Central memory CD4-positive, alpha-beta T cell (primary cell): Measurements from ENCODE around the gene PLCB3.

Experiments used
- DNase-seq: peaks from one replicate; pipeline ENCODE4 v3.0.0; 2022

Gene PLCB3

DNA sequence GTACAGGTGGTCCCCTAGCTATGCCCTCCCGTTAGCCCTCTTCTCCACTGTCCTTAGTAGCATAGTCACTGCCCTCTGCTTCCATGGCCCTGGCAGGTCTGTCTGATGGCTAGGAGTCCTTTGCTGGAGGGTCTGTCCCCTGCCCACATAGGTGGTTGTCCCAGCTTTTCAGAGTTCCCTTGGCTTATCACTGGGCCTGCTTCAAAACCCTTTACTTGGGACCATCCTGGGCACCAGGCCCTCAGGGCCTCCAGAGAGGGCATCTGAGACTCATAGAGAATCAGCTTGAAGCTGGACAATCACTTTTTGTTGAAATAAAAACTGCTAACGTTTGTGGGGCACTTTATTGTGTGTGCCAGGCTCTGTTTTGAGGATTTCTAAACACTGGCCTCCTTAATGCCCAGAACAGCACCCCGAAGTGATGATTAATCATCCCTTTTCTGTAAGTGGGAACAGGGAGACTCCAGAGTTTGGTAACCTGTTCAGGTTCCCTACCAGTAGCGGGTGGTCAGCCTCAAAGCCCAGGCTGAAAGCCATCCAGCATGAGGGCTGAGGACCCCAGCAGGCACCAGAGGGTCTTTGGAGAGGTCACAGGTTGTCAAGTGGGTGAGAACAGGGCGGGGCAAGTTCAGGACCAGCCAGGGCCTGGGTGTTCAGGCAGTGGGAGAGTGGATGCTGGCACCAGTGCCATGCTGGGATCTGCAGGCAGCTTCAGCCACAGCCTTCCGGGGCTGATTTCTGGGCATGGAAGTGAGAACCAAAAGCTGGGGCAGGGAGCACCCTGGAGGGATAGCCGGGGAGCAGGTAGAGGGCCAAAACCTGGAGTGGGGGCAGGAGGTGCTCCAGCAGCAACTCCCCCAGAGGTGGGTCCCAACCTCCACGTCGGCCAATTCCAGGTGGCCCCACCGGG is 39.3 kb downstream of the PLCB3 start:
- DNase-seq, result no peak

DNA sequence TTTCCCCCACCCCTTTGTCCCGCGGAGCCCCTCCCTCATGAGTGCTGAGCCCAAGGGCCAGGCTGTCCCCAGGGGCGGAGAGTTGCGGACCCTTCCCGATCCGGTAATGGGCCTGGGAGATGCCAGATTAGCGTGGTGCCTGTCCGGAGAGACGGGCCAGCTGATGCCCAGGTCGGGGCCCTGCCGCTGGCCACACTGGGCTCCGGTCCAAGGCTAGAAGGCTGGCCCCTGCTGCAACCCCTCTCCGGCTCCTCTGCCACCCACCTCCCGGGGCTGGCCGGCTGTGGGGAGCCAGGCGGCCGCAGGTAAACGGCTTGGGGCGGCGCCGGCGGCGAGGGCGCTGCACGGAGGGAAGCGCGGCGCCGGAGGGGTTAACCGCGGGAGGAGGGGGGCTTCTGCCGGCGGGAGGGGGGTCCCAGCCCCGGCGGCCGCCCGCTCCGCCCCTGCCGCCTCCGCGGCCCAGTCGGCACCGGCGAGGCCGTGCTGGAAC is 40.0 kb downstream of the PLCB3 start, which contains the start of gene KCNK4:
Gene KCNK4, plus strand, starts transcription at position 41 of the 490 bp plus-strand sequence. CDS start 1,717 bp downstream, outside the sequence.
- DNase-seq, result no peak

- no peak for DNase-seq
Observed at GRCh38 chr11:64291752-64292459, 40.6 kb downstream of the PLCB3 start.

DNA sequence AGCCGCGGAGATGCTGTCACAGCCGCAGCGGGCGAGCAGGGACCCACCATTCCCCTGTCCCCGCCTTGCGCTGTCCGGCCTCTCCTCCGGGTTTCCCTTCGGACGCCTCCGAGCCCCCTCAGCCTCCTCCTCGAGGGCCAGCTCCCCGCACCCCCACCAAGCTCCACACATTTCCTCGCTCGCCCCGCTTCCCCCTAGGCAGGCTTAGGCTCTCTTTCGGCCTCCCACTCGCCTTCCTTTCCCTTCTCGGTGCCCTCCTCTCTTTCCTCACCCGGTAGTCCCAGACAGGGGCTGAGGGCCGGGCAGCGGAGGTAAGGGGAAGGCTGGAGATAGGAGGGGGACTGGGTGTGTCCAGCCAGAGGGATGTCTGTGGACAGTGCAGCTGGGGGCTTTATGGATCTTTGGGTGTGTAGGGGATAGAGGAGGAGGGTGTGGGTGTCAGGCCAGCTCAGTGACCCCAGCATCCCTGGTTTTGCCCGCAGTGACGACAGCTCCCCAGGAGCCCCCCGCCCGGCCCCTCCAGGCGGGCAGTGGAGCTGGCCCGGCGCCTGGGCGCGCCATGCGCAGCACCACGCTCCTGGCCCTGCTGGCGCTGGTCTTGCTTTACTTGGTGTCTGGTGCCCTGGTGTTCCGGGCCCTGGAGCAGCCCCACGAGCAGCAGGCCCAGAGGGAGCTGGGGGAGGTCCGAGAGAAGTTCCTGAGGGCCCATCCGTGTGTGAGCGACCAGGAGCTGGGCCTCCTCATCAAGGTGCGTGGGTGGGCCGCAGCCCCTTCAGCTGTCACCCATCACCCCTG is 41.3 kb downstream of the PLCB3 start:
- no peak for DNase-seq

DNA sequence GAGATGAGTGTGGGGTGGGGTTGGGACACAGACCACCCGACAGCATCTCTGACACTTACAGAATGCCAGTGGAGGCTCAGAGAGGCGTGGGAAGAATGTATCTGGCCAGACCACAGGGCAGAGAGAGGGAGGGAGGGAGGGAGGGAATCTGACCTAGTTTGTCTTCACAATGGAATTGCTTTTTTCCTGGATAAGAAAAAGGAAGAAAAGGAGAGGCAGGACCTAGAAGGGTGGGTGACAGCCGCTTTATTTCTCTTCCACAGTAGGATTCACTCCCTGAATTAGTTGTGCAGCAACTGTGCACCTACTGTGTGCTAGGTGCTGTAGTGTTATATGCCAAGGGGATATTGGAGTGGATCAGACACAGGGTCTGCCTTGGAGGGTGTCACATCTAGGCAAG is 43.4 kb downstream of the PLCB3 start:
- DNase-seq, result no peak

DNA sequence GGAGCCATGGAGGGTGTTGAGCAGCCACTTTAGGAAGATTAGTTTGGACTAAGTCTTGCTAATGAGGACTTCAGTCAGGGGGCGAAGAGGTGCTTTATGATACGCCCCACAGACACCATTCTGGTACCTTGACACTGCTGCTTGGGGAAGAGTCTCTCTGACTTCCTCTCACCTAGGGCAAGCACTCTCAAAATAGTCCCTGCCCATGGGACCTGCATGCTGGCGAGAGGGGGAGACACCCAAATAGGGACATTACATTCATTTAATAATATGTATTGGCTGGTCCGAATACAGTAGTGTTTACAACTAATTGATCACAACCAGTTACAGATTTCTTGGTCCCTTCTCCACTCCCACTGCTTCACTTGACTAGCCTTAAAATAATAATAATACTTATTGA is 44.4 kb downstream of the PLCB3 start:
- DNase-seq, result no peak

DNA sequence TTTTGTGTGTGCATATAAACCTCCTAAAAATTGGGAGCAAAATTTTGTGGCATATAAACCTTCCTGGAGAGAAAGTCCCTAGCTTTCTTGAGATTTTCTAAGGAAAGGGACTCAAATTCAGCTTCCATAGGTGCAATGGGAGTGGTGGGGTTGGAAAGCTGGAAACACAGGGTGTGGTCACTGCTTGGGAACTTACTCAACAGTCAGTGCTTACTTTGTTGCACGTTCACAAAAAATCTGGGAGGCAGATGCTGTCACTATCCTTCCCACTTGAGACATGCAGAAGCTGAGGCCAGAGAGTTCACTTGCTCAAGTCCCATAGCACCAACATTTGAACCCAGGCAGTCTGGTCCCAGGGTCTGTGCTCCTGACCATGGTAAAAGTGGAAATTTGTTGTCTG is 44.9 kb downstream of the PLCB3 start:
- DNase-seq, result no peak

DNA sequence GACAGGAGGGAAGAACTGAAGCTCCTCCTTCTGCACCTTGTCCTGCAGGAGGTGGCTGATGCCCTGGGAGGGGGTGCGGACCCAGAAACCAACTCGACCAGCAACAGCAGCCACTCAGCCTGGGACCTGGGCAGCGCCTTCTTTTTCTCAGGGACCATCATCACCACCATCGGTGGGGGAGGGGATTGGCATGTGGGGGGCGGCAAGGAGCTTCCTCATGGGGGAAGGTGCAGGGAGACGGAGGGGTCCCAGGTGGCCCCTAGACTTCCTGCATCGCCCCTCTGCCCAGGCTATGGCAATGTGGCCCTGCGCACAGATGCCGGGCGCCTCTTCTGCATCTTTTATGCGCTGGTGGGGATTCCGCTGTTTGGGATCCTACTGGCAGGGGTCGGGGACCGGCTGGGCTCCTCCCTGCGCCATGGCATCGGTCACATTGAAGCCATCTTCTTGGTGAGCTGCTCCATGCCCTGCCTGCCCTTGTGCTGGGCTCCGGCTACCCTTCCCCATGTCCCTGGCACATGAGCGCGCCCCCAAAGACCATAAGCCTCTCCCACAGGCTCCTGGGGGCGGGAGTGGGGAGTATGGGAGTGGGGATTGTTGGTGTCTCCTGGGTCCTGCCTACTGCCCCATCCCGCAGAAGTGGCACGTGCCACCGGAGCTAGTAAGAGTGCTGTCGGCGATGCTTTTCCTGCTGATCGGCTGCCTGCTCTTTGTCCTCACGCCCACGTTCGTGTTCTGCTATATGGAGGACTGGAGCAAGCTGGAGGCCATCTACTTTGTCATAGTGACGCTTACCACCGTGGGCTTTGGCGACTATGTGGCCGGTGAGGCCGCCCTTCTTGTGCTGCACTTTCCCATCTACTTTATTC is 45.7 kb downstream of the PLCB3 start:
- DNase-seq, result no peak

DNA sequence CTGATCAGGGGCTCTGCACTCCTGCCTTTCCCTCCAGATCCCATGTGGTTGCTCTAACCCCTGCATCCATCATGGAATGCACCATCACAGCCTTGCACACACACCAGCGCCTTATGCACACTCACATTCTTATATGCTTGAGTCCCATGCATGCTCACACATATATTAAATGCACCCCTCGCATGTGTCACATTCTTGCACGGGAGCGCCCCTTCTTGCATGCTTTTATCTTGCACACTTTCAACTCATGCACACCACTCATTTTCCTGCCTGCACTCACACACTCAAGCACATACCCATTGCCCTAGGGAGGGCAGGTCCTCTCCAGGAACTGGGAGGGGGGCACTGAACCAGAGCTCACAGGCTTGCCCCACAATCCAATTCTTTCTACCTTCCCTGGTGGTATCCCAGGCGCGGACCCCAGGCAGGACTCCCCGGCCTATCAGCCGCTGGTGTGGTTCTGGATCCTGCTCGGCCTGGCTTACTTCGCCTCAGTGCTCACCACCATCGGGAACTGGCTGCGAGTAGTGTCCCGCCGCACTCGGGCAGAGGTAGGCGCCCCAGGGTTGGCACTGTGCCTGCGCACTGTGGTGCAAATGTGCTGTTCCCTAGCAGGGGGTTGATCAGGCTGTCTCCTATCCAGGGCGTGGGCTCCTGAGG is 46.5 kb downstream of the PLCB3 start:
- DNase-seq, result no peak

GRCh38 chr11:64298966-64299846 is 47.9 kb downstream of the PLCB3 start:
- no peak for DNase-seq

DNA sequence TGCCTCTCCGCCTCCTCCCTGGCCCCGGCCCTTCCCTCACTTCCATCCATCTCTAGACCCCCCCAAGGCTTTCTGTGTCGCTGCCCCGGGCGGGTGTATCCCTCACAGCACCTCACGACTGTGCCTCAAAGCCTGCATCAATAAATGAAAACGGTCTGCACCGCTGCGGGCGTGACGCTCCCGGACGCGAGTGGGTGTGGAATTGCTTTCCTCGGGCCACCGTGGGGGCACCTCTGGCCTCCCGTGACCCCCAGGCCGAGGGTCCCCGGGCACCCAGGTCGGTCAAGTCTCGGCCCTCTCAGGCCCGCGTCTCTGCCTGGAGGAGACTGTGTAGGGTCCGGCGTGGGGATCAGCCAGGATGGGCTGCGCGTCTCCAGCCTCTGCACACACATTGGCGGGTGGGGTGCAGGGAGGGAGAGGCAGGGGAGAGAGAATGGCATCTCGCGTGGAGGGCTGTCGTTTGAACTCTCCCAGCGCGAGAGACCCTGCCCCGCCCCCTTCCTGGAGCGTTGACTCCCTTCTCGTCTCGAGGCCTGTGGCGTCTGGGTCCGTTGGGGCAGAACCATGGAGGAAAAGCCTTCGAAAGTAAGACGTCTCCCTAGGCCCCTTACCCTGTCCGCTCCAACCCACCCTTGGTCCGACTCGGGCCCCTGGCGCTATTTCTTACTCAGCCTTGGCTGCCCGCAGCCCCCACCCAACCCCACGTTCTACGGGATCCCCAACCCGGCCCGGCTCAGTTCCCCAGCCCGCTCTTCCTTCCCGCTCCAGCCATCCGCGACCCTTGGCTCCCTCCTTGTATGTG is 48.7 kb downstream of the PLCB3 start, which contains the start of gene CATSPERZ:
Gene CATSPERZ, plus strand, starts transcription at position 512 of the 802 bp plus-strand sequence. Its CDS starts 53 bp downstream, at position 565.
- DNase-seq, result no peak

- DNase-seq, result no peak
Observed at GRCh38 chr11:64303109-64304031, 52.0 kb downstream of the PLCB3 start.

DNA sequence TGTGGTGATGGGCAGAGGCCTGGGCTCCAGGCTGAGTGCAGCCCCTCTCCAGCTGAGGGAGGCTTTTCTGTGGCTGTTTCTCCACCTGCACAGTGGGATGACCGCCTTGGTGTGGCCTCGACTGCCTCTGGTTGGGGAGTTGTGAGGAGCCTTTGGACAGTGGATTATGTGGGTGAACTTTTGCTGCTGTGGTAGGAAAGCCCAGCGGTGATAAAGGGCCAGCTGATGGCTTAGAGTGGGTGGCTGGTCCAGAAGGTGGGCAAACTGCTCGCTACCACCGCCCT is 52.6 kb downstream of the PLCB3 start:
- DNase-seq, result no peak

DNA sequence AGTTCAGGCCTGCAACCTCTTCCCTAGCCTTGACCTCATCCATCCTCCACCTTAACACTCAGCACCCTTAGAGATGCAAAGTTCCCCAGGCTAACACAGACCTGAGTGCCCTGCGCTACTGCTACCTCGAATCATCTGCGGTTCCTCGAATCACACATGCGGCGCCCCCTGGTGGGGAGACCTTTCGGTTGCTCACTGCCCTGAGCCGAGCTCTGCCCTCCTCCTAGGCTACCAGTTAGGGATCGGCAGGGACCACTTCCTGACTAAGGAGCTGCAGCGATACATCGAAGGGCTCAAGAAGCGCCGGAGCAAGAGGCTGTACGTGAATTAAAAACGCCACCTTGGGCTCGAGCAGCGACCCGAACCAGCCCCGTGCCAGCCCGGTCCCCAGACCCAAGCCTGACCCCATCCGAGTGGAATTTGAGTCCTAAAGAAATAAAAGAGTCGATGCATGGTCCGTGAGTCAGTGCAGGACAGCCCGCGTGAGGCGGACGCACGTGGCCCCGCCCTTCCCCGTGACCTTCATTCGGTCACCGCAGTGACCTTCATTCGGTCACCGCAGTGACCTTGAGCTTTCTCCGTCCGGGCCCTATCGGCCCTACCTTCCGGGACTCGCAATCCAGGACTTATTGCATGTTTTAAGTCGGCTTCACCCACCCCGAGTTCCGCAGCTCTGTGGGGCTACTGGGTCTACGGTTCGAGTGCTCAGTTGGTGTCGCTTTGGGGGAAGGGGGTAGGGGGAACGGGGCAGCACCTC is 53.2 kb downstream of the PLCB3 start:
- peak; percentile 85 for DNase-seq

DNA sequence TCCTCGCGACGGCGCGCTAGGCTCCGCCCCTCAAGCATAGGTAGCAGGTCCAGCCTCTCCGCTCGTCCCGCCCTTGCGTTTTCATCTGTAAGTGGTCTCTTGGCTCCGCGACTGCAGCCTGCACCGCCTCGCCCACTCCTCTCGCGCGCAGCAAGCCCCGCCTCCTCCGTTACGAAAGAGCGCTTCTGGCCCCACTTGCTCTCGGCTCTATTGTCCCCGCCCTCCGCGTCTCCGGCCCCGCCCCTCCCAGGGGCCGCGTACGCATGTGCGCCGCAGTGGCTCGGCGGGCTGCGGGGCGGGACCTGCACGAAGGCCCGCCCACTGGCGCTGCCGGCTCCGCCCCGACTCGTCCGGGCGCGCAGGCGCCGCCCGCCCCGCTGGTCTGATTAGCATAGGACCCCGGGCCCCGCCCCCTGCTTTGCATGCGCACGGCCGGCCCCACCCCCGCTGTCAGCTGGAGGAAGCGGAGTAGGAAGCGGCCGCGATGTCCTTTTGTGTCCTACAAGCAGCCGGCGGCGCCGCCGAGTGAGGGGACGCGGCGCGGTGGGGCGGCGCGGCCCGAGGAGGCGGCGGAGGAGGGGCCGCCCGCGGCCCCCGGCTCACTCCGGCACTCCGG is 53.9 kb downstream of the PLCB3 start, which contains the start of gene ESRRA:
Gene ESRRA, plus strand, starts transcription at position 450 of the 616 bp plus-strand sequence. CDS start 1,656 bp downstream, outside the sequence.
- peak; percentile 99 for DNase-seq

GRCh38 chr11:64305691-64306562 is 54.6 kb downstream of the PLCB3 start:
- DNase-seq, result peak; percentile 59
